ENCODE data around the gene TNS1. TPM values are rescaled to one million over a fixed set of nuclear protein-coding genes. Genes with fewer than 3 reads are reported as not detected.
A peak's percentile ranks its signal among the peaks of the same experiment; 100 is the strongest.

The TNS1 gene
- total RNA-seq, 1 donor from 2014 or later, result 227 TPM

GRCh38 chr2:217824223-217824622, 178.6 kb downstream of the TNS1 start:
- Mint-ChIP-seq H3K27me3 (ENCODE audit: low read depth) (no peaks in the 10 kb centered on the region), H3K4me1 (ENCODE audit: low read depth) (peaks cover 62% of the 10 kb centered on the region), H3K9me3 (ENCODE audit: low read depth) (no peaks in the 10 kb centered on the region), H3K36me3 (ENCODE audit: low read depth) (peaks cover 42% of the 10 kb centered on the region), H3K27ac (ENCODE audit: unreplicated experiment) (peak overlapping the region; percentile 32), H3K4me3 (ENCODE audit: unreplicated experiment) (no peak overlapping the region)
- peak; percentile 40 for DNase-seq (ENCODE audit: low spot score)
- TF ChIP-seq, protein P1, sequence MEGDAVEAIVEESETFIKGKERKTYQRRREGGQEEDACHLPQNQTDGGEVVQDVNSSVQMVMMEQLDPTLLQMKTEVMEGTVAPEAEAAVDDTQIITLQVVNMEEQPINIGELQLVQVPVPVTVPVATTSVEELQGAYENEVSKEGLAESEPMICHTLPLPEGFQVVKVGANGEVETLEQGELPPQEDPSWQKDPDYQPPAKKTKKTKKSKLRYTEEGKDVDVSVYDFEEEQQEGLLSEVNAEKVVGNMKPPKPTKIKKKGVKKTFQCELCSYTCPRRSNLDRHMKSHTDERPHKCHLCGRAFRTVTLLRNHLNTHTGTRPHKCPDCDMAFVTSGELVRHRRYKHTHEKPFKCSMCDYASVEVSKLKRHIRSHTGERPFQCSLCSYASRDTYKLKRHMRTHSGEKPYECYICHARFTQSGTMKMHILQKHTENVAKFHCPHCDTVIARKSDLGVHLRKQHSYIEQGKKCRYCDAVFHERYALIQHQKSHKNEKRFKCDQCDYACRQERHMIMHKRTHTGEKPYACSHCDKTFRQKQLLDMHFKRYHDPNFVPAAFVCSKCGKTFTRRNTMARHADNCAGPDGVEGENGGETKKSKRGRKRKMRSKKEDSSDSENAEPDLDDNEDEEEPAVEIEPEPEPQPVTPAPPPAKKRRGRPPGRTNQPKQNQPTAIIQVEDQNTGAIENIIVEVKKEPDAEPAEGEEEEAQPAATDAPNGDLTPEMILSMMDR (IDR thresholded peaks at IDR 0.05), result no peak

GRCh38 chr2:217823626-217824025, 179.2 kb downstream of the TNS1 start:
- no peak overlapping the region for H3K4me3 Mint-ChIP-seq (ENCODE audit: unreplicated experiment)
- DNase-seq (ENCODE audit: low spot score), result peak; percentile 71
- no peaks in the 10 kb centered on the region for H3K9me3 Mint-ChIP-seq (ENCODE audit: low read depth)
- peaks cover 40% of the 10 kb centered on the region for H3K36me3 Mint-ChIP-seq (ENCODE audit: low read depth)
- no peaks in the 10 kb centered on the region for H3K27me3 Mint-ChIP-seq (ENCODE audit: low read depth)
- peak overlapping the region; percentile 57 for H3K27ac Mint-ChIP-seq (ENCODE audit: unreplicated experiment)
- TF ChIP-seq, protein P1 (IDR thresholded peaks at IDR 0.05), result no peak
- H3K4me1 Mint-ChIP-seq (ENCODE audit: low read depth), result peaks cover 59% of the 10 kb centered on the region

DNA sequence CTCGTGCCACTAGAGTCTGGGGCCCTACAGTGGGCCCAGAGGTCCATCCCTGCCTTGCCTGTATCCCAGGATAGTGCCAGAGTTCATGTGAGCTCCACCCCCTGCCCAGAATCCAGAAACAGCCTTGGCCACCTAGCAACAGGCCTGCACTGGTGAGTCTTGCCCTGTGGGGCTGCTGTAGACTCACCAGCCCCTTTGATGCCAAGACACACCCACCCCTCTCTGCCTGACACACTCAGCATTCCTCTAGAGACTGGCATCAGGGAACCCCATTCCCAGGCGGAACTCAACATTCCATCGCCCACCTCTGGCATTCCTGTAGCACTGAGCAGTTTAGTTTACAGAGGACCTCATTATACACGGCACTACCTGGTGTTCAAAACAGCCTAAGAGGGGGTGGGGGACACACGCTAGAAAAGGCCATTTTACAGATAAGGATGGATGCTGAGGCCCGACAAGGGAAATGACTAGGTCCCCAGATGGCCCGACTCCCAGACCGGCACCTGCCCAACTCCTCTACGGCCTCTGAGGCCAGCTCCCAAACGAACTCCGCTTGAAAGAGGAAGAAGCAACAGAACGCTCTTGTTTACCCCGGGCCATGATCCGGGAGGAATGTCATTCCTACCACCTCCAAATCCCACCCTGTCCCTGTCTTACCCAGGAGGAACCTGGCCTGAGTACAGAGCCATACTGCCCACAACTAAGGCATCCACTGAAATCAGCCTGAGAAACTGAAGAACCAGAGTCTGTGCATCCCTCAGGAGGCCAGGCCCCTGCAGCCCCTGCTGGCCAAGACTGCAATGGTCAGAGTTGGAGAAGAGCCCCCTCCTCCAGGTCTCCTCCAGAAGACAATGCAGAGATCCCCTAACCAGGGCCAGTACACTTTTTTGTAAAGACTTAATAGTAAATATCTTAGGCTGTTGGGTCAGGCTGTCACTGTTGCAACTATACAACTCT, 180.2 kb downstream of the TNS1 start:
- TF ChIP-seq, protein P1 (IDR thresholded peaks at IDR 0.05), result peak; percentile 28
- peak; percentile 68 for DNase-seq (ENCODE audit: low spot score)
- Mint-ChIP-seq H3K27ac (ENCODE audit: unreplicated experiment) (peak overlapping the region; percentile 86), H3K4me3 (ENCODE audit: unreplicated experiment) (no peak overlapping the region), H3K9me3 (ENCODE audit: low read depth) (no peaks in the 10 kb centered on the region), H3K36me3 (ENCODE audit: low read depth) (peaks cover 44% of the 10 kb centered on the region), H3K4me1 (ENCODE audit: low read depth) (peaks cover 50% of the 10 kb centered on the region), H3K27me3 (ENCODE audit: low read depth) (no peaks in the 10 kb centered on the region)

- Mint-ChIP-seq H3K4me3 (ENCODE audit: unreplicated experiment) (no peak overlapping the region), H3K4me1 (ENCODE audit: low read depth) (peaks cover 50% of the 10 kb centered on the region), H3K27me3 (ENCODE audit: low read depth) (no peaks in the 10 kb centered on the region), H3K9me3 (ENCODE audit: low read depth) (no peaks in the 10 kb centered on the region), H3K36me3 (ENCODE audit: low read depth) (peaks cover 52% of the 10 kb centered on the region), H3K27ac (ENCODE audit: unreplicated experiment) (peak overlapping the region; percentile 86)
- TF ChIP-seq, protein P1 (IDR thresholded peaks at IDR 0.05), result no peak
- no peak for DNase-seq (ENCODE audit: low spot score)
These were observed 181.2 kb downstream of the TNS1 start for GRCh38 chr2:217821536-217822147.

DNA sequence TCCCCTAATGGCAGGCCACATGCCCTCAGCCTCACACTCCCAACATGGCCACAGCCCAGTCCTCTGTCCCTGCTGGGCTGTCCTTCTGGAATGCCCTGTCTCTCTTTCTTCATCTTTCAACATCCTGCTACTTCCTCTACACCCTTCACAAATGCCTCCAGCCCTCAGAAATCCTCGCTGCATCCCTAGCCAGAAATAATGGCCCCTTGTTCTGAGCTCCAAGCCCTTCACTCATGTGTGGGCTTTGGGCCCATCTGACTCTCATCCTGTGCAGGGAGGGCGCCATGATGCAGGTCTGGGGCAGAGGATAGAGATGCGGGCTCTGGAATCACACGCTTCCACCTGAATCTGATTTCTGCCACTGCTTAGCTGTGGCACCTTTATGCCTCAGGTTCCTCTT, 181.9 kb downstream of the TNS1 start:
- Mint-ChIP-seq H3K4me3 (ENCODE audit: unreplicated experiment) (no peak overlapping the region), H3K27me3 (ENCODE audit: low read depth) (no peaks in the 10 kb centered on the region), H3K27ac (ENCODE audit: unreplicated experiment) (peak overlapping the region; percentile 76), H3K9me3 (ENCODE audit: low read depth) (no peaks in the 10 kb centered on the region), H3K4me1 (ENCODE audit: low read depth) (peaks cover 50% of the 10 kb centered on the region), H3K36me3 (ENCODE audit: low read depth) (peaks cover 48% of the 10 kb centered on the region)
- no peak for DNase-seq (ENCODE audit: low spot score)
- TF ChIP-seq, protein P1 (IDR thresholded peaks at IDR 0.05), result no peak
